Left lung (tissue), 10 donors: ENCODE measurements around the gene TMEM52. TPM values are rescaled to one million over a fixed set of nuclear protein-coding genes. Genes with fewer than 3 reads are reported as not detected.
A peak's percentile ranks its signal among the peaks of the same experiment; 100 is the strongest.

Source experiments
- ATAC-seq: fragments of 200-7000 bp; cut with Tn5 transposase; one replicate; pipeline ENCODE4 v1.9.1; 2020; ENCODE audit warnings: moderate library complexity
- DNase-seq, 4 donors: peaks; one replicate each; pipeline ENCODE4 v3.0.0-alpha.2; 2013 to 2020
- H3K27ac ChIP-seq, 2 donors: fragments of 200-600 bp; sonication (generic) in 1 of 2; one replicate each; pipeline versions ENCODE4 v1.5.0 to v1.8.0; 2020 to 2021
- H3K27me3 ChIP-seq, 2 donors: fragments of 200-600 bp; sonication (generic) in 1 of 2; one replicate each; pipeline versions ENCODE4 v1.5.0 to v1.8.0; 2020 to 2021
- H3K36me3 ChIP-seq, 2 donors: fragments of 200-600 bp; sonication (generic) in 1 of 2; one replicate each; pipeline versions ENCODE4 v1.5.0 to v1.8.0; 2020 to 2021
- H3K4me1 ChIP-seq, 2 donors: fragments of 200-600 bp; one replicate each; pipeline ENCODE4 v1.8.0; 2021
- H3K4me3 ChIP-seq, 2 donors: fragments of 200-600 bp; sonication (generic) in 1 of 2; one replicate each; pipeline versions ENCODE4 v1.5.0 to v1.8.0; 2020 to 2021; ENCODE audit warnings: mild to moderate bottlenecking in 1 of 2
- H3K9me3 ChIP-seq, 2 donors: fragments of 200-600 bp; sonication (generic) in 1 of 2; one replicate each; pipeline versions ENCODE4 v1.5.0 to v1.8.0; 2020 to 2021
- CTCF ChIP-seq, 2 donors: fragments of 200-600 bp; sonication (generic) in 1 of 2; IDR thresholded peaks; one replicate each; pipeline versions ENCODE4 v1.5.0 to v1.8.0; 2021; ENCODE audit warnings: antibody characterized with exemption in 2 of 2
- intact Hi-C, 2 donors: fragments of 100-400 bp; cut with DNase I; formaldehyde crosslinking; loops; one replicate each; pipeline versions ENCODE4 v1.11.2 to v1.14.2; 2022
- polyA plus RNA-seq, 6 donors: library from polyadenylated mRNA; unstranded; fragments of 120-200 nt; gene quantifications; one replicate each; pipeline ENCODE4 v1.2.1, GENCODE V29; 2013; ENCODE audit not compliant: insufficient read length in 6 of 6
- total RNA-seq, 2 donors: library from RNA; stranded (reverse); fragmentation: NEBNext Ultra II Directional; extraction: Animal tissue kit (Norgen Biotek cat#: 25700); gene quantifications; one replicate each; pipeline ENCODE4 v1.2.1, GENCODE V29; 2021
- donor health status: DM: no; HTN: yes; CAD: no.
- donor health status: DM: no; HTN: no; CAD: no.

TMEM52 gene
- total and polyA plus RNA-seq, 8 donors = 1.2 to 4.1 (median 2.2) TPM

- ATAC-seq = no peak
- Histone ChIP-seq H3K9me3 (no peaks in the 10 kb centered on the region), H3K27ac (no peak overlapping the region), H3K27me3 (peaks cover 0 to 40% of the 10 kb centered on the region in 2 donors), H3K4me3 (no peak overlapping the region), H3K4me1 (peaks cover 6 to 7% of the 10 kb centered on the region in 2 donors), H3K36me3 (no peaks in the 10 kb centered on the region)
- peak in 1 of 4 donors; percentile 31 for DNase-seq
- intact Hi-C loops = no loop called here
- no peak for TF ChIP-seq CTCF (IDR thresholded peaks at IDR 0.05)
Measured at GRCh38 chr1:1956101-1956500, 37.0 kb upstream of the TMEM52 start.

- H3K4me1 ChIP-seq = peaks cover 6 to 7% of the 10 kb centered on the region in 2 donors
- TF ChIP-seq CTCF (IDR thresholded peaks at IDR 0.05) = no peak
- H3K9me3 ChIP-seq = peaks cover 0 to 3% of the 10 kb centered on the region in 2 donors
- DNase-seq (peak in 2 of 4 donors; percentile 41 to 59), ATAC-seq (no peak)
- intact Hi-C loops = no loop called here
- peaks cover 0 to 36% of the 10 kb centered on the region in 2 donors for H3K27me3 ChIP-seq
- no peak overlapping the region for H3K27ac ChIP-seq
- H3K4me3 ChIP-seq = no peak overlapping the region
- no peaks in the 10 kb centered on the region for H3K36me3 ChIP-seq
Measured at GRCh38 chr1:1955621-1956094, 36.6 kb upstream of the TMEM52 start.

- DNase-seq = peak in 1 of 4 donors; percentile 74
- intact Hi-C loops = no loop called here
Measured at GRCh38 chr1:1954831-1955441, 35.9 kb upstream of the TMEM52 start.

GRCh38 chr1:1954015-1954414 is 34.9 kb upstream of the TMEM52 start:
- TF ChIP-seq CTCF (IDR thresholded peaks at IDR 0.05) = no peak
- intact Hi-C loops = no loop called here
- H3K27me3 ChIP-seq = peaks cover 0 to 20% of the 10 kb centered on the region in 2 donors
- no peaks in the 10 kb centered on the region for H3K36me3 ChIP-seq
- peaks cover 0 to 3% of the 10 kb centered on the region in 2 donors for H3K9me3 ChIP-seq
- no peaks in the 10 kb centered on the region for H3K4me1 ChIP-seq
- no peak for ATAC-seq
- no peak overlapping the region for H3K27ac ChIP-seq
- DNase-seq = peak in 1 of 4 donors; percentile 58
- no peak overlapping the region for H3K4me3 ChIP-seq

More at GRCh38 chr1:1954831-1955441, 35.9 kb upstream of the TMEM52 start:
- H3K27me3 ChIP-seq = peaks cover 0 to 29% of the 10 kb centered on the region in 2 donors
- peaks cover 0 to 3% of the 10 kb centered on the region in 2 donors for H3K9me3 ChIP-seq
- no peaks in the 10 kb centered on the region for H3K36me3 ChIP-seq
- H3K27ac ChIP-seq = no peak overlapping the region
- TF ChIP-seq CTCF (IDR thresholded peaks at IDR 0.05) = no peak
- H3K4me1 ChIP-seq = peaks cover 3 to 5% of the 10 kb centered on the region in 2 donors
- no peak for ATAC-seq
- no peak overlapping the region for H3K4me3 ChIP-seq

GRCh38 chr1:1950940-1951339 is 31.9 kb upstream of the TMEM52 start:
- H3K9me3 ChIP-seq = peaks cover 0 to 3% of the 10 kb centered on the region in 2 donors
- H3K27me3 ChIP-seq = no peaks in the 10 kb centered on the region
- intact Hi-C loops = no loop called here
- TF ChIP-seq CTCF (IDR thresholded peaks at IDR 0.05) = no peak
- DNase-seq (no peak), ATAC-seq (no peak)
- H3K27ac ChIP-seq = no peak overlapping the region
- no peak overlapping the region for H3K4me3 ChIP-seq
- H3K4me1 ChIP-seq = peaks cover 0 to 3% of the 10 kb centered on the region in 2 donors
- H3K36me3 ChIP-seq = no peaks in the 10 kb centered on the region
